Hepatocyte (in vitro differentiated cells): ENCODE results near the gene ZNF598. TPM values are rescaled to one million over a fixed set of nuclear protein-coding genes. Genes with fewer than 3 reads are reported as not detected.

Experiments
- DNase-seq: peaks from one replicate; pipeline ENCODE4 v3.0.0-alpha.2; 2016; ENCODE audit warnings: low spot score
- H2AFZ ChIP-seq: fragments of 200-600 bp; sonication (generic); 2 replicates; pipeline ENCODE4 v1.6.0; 2016; ENCODE audit warnings: antibody characterized with exemption, mild to moderate bottlenecking
- H3K27ac ChIP-seq: fragments of 200-600 bp; sonication (generic); 2 replicates; pipeline ENCODE4 v1.5.1; 2016; ENCODE audit warnings: mild to moderate bottlenecking
- H3K27me3 ChIP-seq: fragments of 200-600 bp; sonication (generic); 2 replicates; pipeline ENCODE4 v1.6.1; 2016
- H3K36me3 ChIP-seq: fragments of 200-600 bp; sonication (generic); replicated peaks from 2 replicates; pipeline ENCODE4 v1.5.1; 2016; ENCODE audit warnings: low read depth; ENCODE audit not compliant: insufficient read depth
- H3K4me1 ChIP-seq: fragments of 200-600 bp; sonication (generic); 2 replicates; pipeline ENCODE4 v1.5.1; 2016; ENCODE audit warnings: mild to moderate bottlenecking, moderate library complexity; ENCODE audit not compliant: insufficient read depth
- H3K4me2 ChIP-seq: fragments of 200-600 bp; sonication (generic); 2 replicates; pipeline ENCODE4 v1.6.0; 2016
- H3K4me3 ChIP-seq: fragments of 200-600 bp; sonication (generic); 2 replicates; pipeline ENCODE4 v1.5.1; 2016; ENCODE audit warnings: mild to moderate bottlenecking
- H3K79me2 ChIP-seq: fragments of 200-600 bp; sonication (generic); 2 replicates; pipeline ENCODE4 v1.6.0; 2017; ENCODE audit warnings: mild to moderate bottlenecking
- H3K9me2 ChIP-seq: fragments of 200-600 bp; sonication (generic); replicated peaks from 2 replicates; pipeline ENCODE4 v1.6.0; 2017; ENCODE audit warnings: mild to moderate bottlenecking; ENCODE audit not compliant: insufficient read depth
- H3K9me3 ChIP-seq: fragments of 200-600 bp; sonication (generic); 2 replicates; pipeline ENCODE4 v1.5.1; 2016; ENCODE audit warnings: low read depth, mild to moderate bottlenecking
- H4K20me1 ChIP-seq: fragments of 200-600 bp; sonication (generic); 2 replicates; pipeline ENCODE4 v1.6.0; 2016; ENCODE audit warnings: mild to moderate bottlenecking; ENCODE audit not compliant: insufficient read depth, poor library complexity, severe bottlenecking
- CTCF ChIP-seq: fragments of 200-600 bp; sonication (generic); IDR thresholded peaks from 2 replicates; pipeline ENCODE4 v1.5.1; 2016; ENCODE audit warnings: antibody characterized with exemption, mild to moderate bottlenecking; ENCODE audit not compliant: poor library complexity
- EZH2 ChIP-seq: fragments of 200-600 bp; sonication (generic); IDR thresholded peaks from 2 replicates; pipeline ENCODE4 v1.6.1; 2016; ENCODE audit warnings: antibody characterized with exemption, mild to moderate bottlenecking, borderline replicate concordance
- EZH2phosphoT487 ChIP-seq: fragments of 200-600 bp; sonication (generic); IDR thresholded peaks from one replicate; pipeline ENCODE4 v1.6.1; 2018; ENCODE audit warnings: antibody characterized with exemption, mild to moderate bottlenecking, low read depth, moderate library complexity; ENCODE audit not compliant: unreplicated experiment, severe bottlenecking
- WGBS: methylation state at CpG from one replicate; pipeline ENCODE4 v1.1.6; 2016; ENCODE audit warnings: low lambda C conversion rate; ENCODE audit errors: missing lambda C conversion rate; 5-methylcytosine and 5-hydroxymethylcytosine counted together
- polyA plus RNA-seq: library from polyadenylated mRNA; unstranded; fragments of >200 nt; fragmentation: Nextera tagmentation; extraction: Ambion mirVana; gene quantifications from 2 replicates; pipeline ENCODE4 v1.2.1, GENCODE V29; 2016
- total RNA-seq: library from RNA; depleted of rRNA; stranded (reverse); fragments of >200 nt; gene quantifications from 2 replicates; pipeline ENCODE4 v1.2.3, GENCODE V29; 2014

The ZNF598 gene
- total and polyA plus RNA-seq, 2 experiments from 2014 or later, result 22.8 to 29.5 TPM

GRCh38 chr16:1975432-1976215 lies 34.0 kb downstream of the ZNF598 start:
- H3K9me2 ChIP-seq, result no peaks in the 10 kb centered on the region
- no peak overlapping the region for H3K4me3 ChIP-seq
- no peak overlapping the region for H3K27ac ChIP-seq
- H3K9me3 ChIP-seq, result no peaks in the 10 kb centered on the region
- H3K4me2 ChIP-seq, result no peak overlapping the region
- H4K20me1 ChIP-seq, result no peaks in the 10 kb centered on the region
- no peak overlapping the region for H2AFZ ChIP-seq
- H3K79me2 ChIP-seq, result peaks cover 26% of the 10 kb centered on the region
- WGBS, result 97% methylated on average over 33 of the region's 33 CpGs
- H3K4me1 ChIP-seq, result peaks cover 24% of the 10 kb centered on the region
- TF ChIP-seq CTCF (no peak), EZH2phosphoT487 (no peak), EZH2 (no peak)
- DNase-seq, result no peak
- H3K36me3 ChIP-seq, result no peaks in the 10 kb centered on the region
- peaks cover 22% of the 10 kb centered on the region for H3K27me3 ChIP-seq

GRCh38 chr16:1974157-1975070 lies 35.2 kb downstream of the ZNF598 start:
- WGBS, result 96% methylated on average over 42 of the region's 42 CpGs
- no peaks in the 10 kb centered on the region for H3K9me3 ChIP-seq
- TF ChIP-seq EZH2phosphoT487 (no peak), CTCF (no peak), EZH2 (no peak)
- H4K20me1 ChIP-seq, result no peaks in the 10 kb centered on the region
- peaks cover 26% of the 10 kb centered on the region for H3K79me2 ChIP-seq
- no peak overlapping the region for H3K27ac ChIP-seq
- H3K4me2 ChIP-seq, result no peak overlapping the region
- no peaks in the 10 kb centered on the region for H3K9me2 ChIP-seq
- no peak overlapping the region for H3K4me3 ChIP-seq
- H3K4me1 ChIP-seq, result peaks cover 13% of the 10 kb centered on the region
- DNase-seq, result no peak
- H3K36me3 ChIP-seq, result no peaks in the 10 kb centered on the region
- no peak overlapping the region for H2AFZ ChIP-seq
- peaks cover 9% of the 10 kb centered on the region for H3K27me3 ChIP-seq

- H3K27me3 ChIP-seq, result peaks cover 1% of the 10 kb centered on the region
- H3K36me3 ChIP-seq, result no peaks in the 10 kb centered on the region
- no peaks in the 10 kb centered on the region for H3K9me3 ChIP-seq
- H3K4me3 ChIP-seq, result no peak overlapping the region
- peaks cover 11% of the 10 kb centered on the region for H3K4me1 ChIP-seq
- H3K27ac ChIP-seq, result no peak overlapping the region
- WGBS, result 95% methylated on average over 14 of the region's 16 CpGs
- no peak overlapping the region for H2AFZ ChIP-seq
- H3K4me2 ChIP-seq, result peak overlapping the region; percentile 90
- H3K9me2 ChIP-seq, result no peaks in the 10 kb centered on the region
- no peaks in the 10 kb centered on the region for H4K20me1 ChIP-seq
- no peak for TF ChIP-seq CTCF
- no peak for TF ChIP-seq EZH2
- TF ChIP-seq EZH2phosphoT487, result no peak
- DNase-seq, result no peak
- peaks cover 26% of the 10 kb centered on the region for H3K79me2 ChIP-seq
Observed at GRCh38 chr16:1973461-1974156, 36.0 kb downstream of the ZNF598 start.
